C4-2B (cell line): ENCODE measurements around the gene GGA3.
"Not testable (repeated sequence)": the region's sequence is repeated elsewhere in the genome, so short reads cannot be mapped to it uniquely, and the experiment has no call there.

Experiments used
- ZFX ChIP-seq: fragments of 450-650 bp; IDR thresholded peaks from 2 replicates; pipeline ENCODE4 v1.6.1; 2017
- TF ChIP-seq, protein P1 (sequence below): fragments of 450-650 bp; conservative IDR thresholded peaks from 2 replicates; pipeline ENCODE4 v1.5.1; 2017; ENCODE audit warnings: mild to moderate bottlenecking

DNA sequence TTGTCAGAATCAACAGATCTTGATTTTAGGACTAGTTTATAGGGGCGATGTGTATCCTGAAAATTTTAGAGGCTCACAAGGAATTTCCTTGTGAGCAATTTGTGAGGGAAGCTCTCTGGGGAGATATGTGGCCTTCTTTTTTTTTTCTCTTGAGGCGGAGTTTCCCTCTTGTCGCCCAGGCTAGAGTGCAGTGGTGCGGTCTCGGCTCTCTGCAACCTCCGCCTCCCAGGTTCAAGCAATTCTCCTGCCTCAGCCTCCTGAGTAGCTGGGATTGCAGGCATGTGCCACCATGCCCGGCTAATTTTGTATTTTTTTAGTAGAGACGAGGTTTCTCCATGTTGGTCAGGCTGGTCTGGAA lies 54.4 kb downstream of the GGA3 start:
- TF ChIP-seq, protein P1, sequence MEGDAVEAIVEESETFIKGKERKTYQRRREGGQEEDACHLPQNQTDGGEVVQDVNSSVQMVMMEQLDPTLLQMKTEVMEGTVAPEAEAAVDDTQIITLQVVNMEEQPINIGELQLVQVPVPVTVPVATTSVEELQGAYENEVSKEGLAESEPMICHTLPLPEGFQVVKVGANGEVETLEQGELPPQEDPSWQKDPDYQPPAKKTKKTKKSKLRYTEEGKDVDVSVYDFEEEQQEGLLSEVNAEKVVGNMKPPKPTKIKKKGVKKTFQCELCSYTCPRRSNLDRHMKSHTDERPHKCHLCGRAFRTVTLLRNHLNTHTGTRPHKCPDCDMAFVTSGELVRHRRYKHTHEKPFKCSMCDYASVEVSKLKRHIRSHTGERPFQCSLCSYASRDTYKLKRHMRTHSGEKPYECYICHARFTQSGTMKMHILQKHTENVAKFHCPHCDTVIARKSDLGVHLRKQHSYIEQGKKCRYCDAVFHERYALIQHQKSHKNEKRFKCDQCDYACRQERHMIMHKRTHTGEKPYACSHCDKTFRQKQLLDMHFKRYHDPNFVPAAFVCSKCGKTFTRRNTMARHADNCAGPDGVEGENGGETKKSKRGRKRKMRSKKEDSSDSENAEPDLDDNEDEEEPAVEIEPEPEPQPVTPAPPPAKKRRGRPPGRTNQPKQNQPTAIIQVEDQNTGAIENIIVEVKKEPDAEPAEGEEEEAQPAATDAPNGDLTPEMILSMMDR, result not testable (repeated sequence)
- not testable (repeated sequence) for TF ChIP-seq ZFX
